ENCODE results near the gene RNF123.

The RNF123 gene

DNA sequence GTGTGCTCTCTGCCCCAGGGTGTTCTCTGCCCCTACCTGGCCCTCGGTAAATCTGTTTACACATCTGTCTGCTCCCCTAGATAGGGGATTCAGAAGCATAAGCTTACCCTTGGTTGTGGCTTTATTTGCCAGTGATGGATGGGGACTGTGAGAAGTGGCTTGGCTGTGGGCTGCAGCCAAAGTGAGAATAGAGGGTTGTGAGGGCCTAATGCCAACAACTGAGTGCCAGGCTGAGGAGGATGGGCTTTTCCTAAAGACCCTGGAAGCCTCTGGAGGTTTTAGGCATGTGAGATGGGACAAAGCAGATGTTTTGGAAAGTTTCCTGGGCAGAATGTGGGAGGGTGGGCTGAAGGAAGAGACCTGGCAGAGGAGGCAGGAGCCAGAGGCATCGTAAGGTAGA is 30.6 kb upstream of the RNF123 start:
- DNase-seq (ENCODE audit: low spot score), result no peak

DNA sequence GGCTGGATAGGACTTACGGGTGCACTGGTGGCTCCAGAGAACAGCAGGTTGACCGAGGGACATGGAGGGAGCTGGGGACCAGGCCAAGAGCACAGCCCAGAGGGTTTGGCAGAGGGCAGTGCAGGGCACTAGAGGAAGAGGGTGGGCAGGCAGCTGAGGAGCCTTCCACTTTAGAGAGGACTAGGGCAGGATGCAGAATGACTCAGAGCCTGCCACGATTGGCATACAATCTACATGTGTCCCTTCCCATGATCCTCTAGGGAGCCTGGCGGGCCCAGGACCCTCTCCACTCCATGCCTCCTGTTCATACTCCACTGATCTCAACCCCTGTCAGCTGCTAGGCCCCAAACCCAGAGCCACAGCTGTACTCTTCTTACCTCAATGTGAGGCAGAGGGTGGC is 29.6 kb upstream of the RNF123 start:
- no peak for DNase-seq (ENCODE audit: low spot score)

DNA sequence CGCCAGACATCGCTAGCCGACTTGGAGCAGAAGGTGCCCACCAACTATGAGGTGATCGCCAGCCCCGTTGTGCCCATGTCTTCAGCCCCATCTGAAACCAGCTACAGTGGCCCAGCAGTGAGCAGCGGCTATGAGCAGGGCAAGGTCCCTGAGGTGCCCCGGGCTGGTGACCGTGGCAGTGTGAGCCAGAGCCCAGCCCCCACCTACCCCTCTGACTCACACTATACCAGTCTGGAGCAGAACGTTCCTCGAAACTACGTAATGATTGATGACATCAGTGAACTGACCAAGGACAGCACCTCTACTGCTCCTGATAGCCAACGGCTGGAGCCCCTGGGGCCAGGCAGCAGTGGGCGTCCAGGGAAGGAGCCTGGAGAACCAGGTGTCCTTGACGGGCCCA is 28.1 kb upstream of the RNF123 start:
- DNase-seq (ENCODE audit: low spot score), result no peak

DNA sequence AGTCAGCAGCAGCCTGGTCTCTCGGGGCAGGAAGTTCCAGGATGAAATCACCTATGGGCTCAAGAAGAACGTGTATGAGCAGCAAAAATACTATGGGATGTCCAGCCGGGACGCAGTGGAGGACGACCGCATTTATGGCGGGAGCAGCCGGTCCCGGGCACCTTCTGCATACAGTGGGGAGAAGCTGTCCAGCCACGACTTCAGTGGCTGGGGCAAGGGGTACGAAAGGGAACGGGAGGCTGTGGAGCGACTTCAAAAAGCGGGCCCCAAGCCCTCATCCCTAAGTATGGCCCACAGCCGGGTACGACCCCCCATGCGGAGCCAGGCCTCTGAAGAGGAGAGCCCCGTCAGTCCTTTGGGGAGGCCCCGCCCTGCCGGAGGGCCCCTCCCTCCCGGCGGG is 27.3 kb upstream of the RNF123 start:
- no peak for DNase-seq (ENCODE audit: low spot score)

DNA sequence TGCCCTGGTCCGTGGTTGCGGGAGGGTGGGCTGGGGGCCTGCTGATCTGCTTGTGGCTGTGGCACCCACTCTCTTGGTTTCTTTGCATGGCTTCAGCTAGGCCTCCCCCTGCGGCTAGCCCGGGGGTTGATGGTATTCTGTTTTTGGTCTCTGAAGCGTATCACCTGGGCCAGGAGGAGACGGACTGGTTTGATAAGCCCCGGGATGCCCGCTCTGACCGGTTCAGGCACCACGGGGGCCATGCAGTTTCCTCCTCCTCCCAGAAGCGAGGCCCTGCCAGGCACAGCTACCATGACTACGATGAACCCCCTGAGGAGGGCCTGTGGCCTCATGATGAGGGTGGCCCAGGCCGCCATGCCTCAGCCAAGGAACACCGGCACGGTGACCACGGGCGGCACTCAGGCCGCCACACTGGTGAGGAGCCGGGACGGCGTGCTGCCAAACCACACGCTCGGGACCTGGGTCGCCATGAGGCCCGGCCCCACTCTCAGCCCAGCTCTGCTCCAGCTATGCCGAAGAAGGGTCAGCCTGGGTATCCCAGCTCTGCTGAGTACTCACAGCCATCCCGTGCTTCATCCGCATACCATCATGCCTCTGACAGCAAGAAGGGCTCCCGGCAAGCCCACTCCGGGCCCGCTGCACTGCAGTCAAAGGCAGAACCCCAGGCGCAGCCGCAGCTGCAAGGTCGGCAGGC is 26.5 kb upstream of the RNF123 start:
- no peak for DNase-seq (ENCODE audit: low spot score)

DNA sequence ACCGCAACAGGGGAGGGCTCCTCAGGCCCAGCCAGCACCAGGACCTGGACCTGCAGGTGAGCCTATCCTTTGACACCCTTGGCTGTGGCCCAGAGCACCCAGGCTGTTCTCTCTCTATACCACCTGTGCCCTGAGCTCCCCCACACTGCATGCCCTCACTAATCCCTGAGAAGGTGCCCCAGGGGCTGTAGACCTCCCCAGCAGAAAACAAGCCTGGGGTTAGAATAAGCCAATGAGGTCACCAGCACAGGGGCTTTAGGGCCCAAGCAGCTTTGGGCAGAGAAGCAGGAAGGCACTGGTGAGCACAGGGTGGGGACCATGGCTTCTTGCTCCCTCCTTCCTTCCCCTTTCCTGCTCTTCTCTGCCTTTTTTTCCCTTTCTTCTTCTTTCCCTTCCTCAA is 25.5 kb upstream of the RNF123 start:
- no peak for DNase-seq (ENCODE audit: low spot score)

DNA sequence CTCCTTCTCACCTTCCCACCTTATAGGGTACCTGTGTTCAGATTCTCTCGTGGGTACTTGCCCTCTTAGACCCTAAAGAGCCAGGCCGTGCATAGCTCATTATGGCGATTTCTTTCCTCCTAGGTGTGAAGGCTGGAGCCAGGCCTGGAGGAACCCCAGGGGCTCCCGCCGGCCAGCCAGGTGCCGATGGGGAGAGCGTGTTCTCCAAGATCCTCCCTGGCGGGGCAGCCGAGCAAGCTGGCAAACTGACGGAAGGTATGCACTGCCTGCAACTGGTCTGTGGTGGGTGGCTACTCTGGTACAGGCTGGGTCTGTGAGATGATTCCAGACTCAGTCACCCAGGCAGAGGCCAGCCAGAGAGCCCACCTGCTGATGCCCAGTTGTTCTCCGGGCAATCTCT is 25.1 kb upstream of the RNF123 start:
- DNase-seq (ENCODE audit: low spot score), result no peak

DNA sequence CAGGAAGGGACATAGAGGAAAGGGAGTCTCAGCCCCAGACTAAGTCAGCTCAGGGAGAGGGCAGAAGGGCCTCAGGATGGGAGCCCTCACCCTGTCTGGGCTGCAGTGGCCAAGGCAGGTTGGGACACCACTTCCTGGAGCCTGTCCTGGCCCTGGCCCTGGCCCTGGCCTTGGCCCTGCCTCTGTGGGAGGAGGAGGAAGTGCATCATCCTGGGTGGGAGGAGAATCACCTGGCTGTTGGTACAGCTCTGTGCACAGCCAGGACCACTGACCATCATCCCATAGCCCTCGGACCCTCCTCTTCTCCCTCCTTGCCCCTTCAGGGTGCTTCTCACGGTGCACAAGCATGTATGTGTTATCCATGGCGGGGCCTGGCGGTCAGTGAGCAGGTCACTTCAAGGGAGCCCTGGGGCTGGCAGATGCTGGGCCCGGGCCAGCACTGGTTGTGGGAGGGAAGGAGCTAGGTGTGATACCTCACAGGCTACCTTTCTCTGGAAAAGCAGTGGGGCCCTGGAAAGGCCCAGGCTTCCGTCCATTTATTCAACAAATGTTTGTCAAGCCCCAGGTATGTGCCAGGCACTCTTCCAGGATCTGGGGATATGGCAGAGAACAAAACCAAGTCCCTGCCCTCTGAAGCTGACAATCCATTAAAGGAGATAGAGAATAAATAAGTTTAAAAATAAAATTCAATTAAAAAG is 23.4 kb upstream of the RNF123 start:
- no peak for DNase-seq (ENCODE audit: low spot score)

DNA sequence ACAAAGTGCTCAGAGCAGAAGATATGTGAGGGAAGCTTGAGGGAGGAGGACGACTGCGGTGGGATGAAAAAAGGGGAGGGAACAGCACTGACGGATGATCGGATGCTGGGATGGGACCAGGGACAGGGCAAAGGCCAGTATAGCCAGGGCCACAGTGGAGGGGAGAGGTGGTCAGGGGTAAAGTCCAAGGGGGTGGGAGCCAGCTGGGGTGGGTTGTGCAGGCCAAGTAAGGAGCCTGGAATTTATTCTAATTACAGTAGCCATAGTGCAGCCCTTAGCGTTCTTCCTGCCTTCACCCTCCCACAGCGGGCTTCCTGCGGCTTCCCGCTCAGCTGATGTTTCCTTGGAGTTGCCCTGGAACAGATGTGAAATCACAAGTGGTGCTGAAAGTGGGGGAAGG is 22.8 kb upstream of the RNF123 start:
- no peak for DNase-seq (ENCODE audit: low spot score)

DNA sequence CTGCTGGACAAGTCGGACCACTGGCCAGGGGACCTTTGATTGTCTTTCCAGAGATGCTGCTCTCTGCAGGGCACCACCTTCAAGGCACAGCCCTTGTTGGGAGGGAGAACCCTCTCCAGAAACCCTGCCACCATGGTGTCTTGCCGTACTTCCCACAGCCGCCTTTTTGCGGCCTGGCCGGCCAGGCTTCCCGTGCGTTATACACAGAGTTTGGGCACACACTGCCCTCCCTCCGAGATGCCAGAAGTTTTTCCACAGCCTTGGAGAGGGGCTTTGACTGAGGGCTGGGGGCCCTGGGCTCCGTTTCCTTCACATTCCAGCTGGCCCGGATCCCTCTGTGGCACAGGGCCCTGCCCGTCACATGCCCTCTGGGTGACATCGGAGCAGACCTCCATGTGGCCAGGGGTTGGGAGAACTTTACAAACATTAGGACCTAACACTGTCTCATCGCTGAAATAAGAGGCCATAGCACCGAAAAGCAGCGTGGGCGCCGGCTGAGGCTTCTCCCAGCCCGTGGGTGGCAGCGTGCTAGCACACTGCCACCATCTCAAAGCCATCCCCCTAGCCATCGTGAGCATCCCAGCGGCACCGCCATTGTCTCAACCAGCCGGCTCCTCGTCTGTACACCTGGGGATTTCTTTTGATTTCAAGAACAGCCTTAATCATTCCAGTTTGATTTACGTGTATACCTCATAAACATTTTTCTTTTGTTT is 21.5 kb upstream of the RNF123 start:
- DNase-seq (ENCODE audit: low spot score), result no peak

DNA sequence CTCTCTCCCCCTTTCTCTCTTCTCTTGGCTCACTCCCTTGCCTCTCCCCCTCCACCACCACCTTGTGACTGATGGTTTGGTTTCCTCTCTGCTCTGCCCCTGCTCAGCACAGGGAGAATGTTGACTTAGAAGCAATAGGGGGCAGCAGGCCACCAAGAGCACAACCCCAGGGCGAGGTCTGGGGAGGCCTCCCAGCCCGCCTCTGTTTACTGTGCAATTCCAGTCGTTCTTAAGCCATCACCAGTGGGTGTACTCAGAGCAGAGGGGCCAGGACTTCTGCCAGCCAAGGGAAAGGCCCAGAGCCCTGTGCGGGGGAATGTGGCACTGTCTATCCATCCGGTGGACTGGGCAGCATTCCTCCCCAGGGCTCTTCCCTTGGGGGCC is 21.0 kb upstream of the RNF123 start:
- DNase-seq (ENCODE audit: low spot score), result no peak

DNA sequence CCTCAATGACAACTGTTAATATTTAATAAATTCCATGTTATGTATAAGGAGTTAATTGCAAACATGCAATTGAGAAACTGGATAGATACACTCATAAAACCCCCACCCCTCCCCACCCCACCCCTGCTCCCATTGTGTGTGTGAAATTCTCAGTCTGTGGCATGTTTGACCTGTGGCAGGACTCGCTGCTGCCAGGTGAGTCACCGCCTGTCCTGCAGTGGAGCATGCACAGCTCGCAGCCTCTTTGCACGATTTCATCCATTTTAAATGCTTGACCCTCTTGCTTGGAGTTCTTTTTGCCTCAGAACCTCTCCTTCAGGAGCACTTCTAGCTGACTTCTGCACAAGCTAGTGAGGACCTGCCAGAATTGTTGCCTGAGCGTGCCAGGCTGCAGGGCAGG is 20.5 kb upstream of the RNF123 start:
- DNase-seq (ENCODE audit: low spot score), result no peak

DNA sequence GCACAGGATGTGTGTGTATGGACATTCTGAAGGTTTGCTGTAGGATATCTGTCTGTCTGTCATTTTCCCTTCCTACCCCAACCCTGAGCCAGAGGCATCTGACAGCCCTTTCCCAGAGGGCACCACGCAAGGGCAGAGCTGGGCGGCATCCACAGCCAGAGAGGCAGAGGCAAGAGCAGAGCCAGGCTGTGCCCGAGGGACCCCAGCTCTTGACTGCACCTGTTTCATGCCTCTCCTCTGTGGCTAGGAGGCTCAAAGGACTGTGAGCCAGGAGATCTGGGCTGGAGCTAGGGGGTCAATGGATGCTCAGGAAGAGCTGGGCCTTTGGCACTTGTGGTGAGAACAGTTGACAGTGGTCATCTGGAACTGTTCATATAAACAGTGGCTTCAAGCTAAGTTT is 20.0 kb upstream of the RNF123 start:
- no peak for DNase-seq (ENCODE audit: low spot score)

DNA sequence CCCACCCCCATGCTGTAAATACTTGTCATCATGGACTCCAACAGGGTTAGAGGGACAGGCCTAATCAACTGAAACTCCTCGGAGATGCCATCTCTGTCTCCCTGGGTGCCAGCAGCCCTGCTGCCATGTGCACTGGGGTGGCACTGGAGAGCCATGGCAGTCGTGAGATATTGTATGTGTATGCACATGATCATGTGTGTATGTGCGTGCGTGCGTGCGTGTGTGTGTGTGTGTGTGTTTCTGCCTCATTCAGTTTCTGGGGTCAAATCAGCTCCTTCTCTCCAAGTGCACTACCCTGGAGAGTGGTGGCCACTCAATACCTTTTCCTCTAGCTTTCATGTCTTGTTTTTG is 18.4 kb upstream of the RNF123 start:
- DNase-seq (ENCODE audit: low spot score), result no peak

DNA sequence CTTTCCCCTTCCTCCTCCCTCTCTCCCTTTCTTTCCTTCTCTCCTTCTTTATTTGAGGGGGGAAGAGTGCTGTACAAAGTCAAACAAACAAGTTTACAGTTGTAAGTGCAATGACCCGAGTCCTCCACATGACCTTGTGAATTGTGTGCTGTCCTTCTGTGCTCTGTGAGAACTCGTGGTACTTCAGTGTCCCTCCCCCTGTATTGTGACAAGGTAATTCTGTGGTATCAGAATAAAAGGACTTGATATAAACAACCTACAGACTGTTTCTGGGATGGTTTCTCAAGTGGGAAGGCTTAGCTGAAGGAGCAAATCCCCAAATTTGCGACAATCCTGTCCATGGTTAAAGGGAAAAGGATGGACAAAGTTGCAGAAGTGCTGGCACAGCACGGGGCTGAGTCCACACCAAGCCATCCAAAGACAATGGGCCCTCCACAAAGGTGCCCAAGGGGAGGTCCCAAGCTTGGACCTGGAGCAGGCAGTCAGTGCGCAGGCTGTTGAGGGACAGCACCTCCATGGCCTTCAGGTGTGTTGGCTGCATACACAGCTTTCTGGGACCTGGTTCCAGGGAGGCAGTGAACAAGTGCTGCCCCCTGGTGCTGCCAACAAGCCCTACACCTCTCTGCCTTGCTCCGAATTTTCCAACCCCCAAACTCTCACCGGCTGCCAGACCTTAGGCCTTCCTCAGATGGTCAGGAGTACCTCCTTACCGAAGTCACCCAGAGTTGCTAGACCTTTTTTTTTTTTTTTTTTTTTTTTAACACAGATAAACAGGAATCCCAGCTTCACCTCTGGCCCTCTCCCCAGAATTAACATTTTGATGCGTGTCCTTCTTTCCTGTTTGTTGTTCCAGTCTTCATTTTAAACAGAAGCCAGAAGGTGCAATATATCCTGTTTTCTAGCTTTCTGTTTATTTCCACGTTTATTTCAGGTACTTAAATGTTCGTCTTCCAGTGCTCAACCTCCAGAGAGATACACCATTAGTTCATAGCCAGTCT is 17.8 kb upstream of the RNF123 start:
- peak; percentile 63 for DNase-seq (ENCODE audit: low spot score)

DNA sequence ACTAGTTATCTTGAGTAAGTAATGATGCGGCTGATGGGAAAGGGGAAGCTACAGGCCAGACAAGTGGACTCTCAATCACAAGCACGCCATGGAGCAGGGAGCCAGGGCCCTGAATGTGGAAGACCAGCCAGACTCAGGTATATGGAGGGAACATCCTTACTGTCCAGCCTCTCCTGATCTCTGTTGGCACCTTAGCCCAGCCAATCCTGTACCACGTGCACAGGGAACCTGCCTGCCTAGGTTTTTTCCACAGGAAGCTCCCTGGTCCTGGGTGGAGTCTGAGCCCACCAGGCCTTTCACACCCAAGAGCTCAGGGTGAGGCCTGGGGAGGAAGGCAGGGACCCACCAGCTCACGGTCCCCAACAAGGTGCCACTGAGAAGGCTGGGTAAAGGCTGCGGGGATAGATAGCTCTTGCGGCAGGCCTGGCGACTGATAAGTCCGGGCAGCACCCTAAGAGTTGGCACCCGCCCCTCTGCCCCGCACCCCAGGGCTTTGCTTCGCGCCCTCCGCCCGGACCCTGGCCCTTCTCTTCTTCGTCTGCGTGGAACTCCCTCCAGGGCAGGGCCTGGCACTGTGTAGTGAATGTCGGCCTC is 16.1 kb upstream of the RNF123 start:
- no peak for DNase-seq (ENCODE audit: low spot score)

DNA sequence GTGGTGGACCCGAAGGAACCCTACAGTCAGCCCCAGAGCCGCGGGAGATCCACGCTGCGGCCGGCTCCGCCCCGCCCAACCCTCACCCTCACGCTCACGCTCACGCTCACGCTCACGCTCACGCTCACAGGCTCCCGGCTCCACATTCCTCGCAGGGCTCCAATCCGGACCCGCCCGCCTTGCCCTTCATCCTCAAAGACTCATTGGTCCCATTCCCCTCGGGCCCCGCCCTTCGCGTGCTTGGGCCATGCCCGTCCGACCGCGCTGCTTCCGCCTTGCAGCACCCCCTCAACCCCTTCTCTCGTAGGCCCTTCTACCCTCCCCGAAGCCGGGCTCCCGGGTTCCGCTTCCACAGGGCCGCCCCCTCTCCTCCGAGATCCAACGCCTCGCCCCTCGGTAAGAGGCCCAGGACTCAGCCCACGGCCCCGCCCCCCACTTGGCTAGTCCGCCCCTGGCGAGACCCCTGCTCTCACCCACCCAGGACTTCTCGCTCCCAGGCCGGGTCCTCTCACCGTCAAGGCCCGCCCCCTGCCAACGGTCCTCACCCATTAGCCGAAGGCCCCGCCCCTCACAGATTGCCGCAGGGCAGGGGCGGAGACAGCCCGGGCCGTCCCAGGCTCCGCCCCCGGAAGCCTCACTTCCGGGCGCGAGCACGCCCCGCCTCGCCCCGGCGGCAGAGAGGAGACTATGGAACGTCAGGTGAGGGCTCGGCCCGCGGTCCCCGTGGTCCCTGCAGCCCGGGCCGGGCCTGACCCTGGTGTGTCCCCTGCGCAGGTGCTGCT is 15.5 kb upstream of the RNF123 start, which contains the start of gene APEH:
TSS of gene APEH (plus strand) at position 637 of the 782 bp plus-strand sequence. CDS start at position 688, 51 bp downstream.
- DNase-seq (ENCODE audit: low spot score), result peak; percentile 91

DNA sequence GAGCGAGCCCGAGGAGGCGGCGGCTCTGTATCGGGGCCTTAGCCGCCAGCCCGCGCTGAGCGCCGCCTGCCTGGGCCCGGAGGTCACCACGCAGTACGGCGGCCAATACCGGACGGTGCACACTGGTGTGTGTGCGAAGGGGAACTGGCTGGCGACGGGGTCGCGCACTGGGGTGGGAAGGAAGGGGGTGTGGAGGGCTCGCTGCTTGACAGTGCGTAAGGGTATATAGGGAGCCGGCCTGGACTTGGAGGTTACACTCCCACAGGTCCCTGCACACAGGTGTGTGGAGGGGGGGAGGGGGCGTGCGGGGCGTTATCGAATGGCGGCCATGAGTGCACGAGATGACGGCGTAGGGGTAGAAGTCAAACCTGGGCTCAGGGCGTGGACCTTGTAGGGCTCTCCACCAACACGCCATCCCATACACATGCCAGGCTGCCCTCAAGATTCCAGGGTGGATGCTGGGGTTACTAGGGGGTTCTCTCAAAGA is 14.8 kb upstream of the RNF123 start:
- DNase-seq (ENCODE audit: low spot score), result no peak

DNA sequence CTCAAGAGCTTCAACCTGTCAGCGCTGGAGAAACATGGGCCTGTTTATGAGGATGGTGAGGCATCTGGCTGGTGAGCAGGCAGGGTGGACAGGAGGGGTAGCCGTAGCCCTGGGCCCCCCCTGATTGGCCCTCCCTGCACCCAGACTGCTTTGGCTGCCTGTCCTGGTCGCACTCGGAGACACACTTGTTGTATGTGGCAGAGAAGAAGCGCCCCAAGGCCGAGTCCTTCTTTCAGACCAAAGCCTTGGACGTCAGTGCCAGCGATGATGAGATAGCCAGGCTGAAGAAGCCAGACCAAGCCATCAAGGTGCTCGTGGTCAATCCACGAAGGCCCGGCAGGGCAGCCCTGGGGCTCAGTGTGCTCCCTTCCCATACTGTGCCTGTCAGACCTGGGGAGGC is 13.4 kb upstream of the RNF123 start:
- no peak for DNase-seq (ENCODE audit: low spot score)

DNA sequence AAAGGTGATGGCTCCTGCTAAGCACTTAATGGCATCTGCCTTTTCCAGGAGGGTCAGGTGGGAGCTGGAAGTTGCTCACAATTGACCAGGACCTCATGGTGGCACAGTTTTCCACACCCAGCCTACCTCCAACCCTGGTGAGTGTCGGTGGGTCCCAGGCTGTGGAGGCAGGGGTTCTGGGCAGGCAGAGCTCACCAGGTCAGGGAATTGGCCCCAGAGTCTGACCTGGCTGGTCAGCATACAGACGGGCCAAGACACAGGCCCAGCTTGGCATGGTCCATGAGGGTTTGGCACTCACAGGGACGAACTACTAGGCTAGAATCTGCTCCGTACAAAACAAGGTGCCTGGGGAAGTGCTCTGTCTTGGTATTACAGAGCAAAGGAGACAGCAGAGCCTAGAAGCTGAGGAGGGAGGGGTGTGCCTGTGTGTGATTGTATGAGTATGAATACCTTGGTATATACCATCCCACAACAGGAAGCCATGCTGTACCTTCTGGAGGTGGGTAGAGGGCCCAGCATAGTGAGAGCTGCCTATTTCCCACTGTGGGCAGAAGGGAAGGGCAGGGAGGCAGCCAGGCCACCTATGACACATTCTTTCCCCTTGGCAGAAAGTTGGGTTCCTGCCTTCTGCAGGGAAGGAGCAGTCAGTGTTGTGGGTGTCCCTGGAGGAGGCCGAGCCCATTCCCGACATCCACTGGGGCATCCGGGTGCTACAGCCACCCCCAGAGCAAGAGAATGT is 8.7 kb upstream of the RNF123 start:
- no peak for DNase-seq (ENCODE audit: low spot score)
